ENCODE data around the gene LGR6.
A peak's percentile ranks its signal among the peaks of the same experiment; 100 is the strongest.
"Not testable (repeated sequence)": the region's sequence is repeated elsewhere in the genome, so short reads cannot be mapped to it uniquely, and the experiment has no call there.

Gene LGR6

GRCh38 chr1:202223121-202223860 is 29.7 kb downstream of the LGR6 start:
- no peak for DNase-seq

GRCh38 chr1:202224453-202224852 is 30.9 kb downstream of the LGR6 start:
- DNase-seq, result no peak

- no peak for DNase-seq
Measured at GRCh38 chr1:202225131-202225530, 31.5 kb downstream of the LGR6 start.

GRCh38 chr1:202227053-202227672 is 33.6 kb downstream of the LGR6 start:
- DNase-seq, result no peak

- no peak for DNase-seq
Measured at GRCh38 chr1:202227997-202228401, 34.4 kb downstream of the LGR6 start.

- no peak for DNase-seq
Measured at GRCh38 chr1:202228484-202229122, 35.0 kb downstream of the LGR6 start.

- DNase-seq, result no peak
Measured at GRCh38 chr1:202229376-202229775, 35.8 kb downstream of the LGR6 start.

GRCh38 chr1:202230061-202230938 is 36.7 kb downstream of the LGR6 start:
- no peak for DNase-seq

GRCh38 chr1:202230939-202231645 is 37.5 kb downstream of the LGR6 start:
- DNase-seq, result no peak

GRCh38 chr1:202233171-202233570 is 39.6 kb downstream of the LGR6 start:
- no peak for DNase-seq

GRCh38 chr1:202233804-202234203 is 40.2 kb downstream of the LGR6 start:
- DNase-seq, result no peak

GRCh38 chr1:202234331-202235002 is 40.9 kb downstream of the LGR6 start:
- DNase-seq, result no peak

- no peak for DNase-seq
Measured at GRCh38 chr1:202235003-202235660, 41.5 kb downstream of the LGR6 start.

- peak; percentile 67 for DNase-seq
Measured at GRCh38 chr1:202235856-202236837, 42.5 kb downstream of the LGR6 start.

GRCh38 chr1:202237052-202237451 is 43.5 kb downstream of the LGR6 start:
- peak; percentile 10 for DNase-seq

GRCh38 chr1:202238914-202239313 is 45.3 kb downstream of the LGR6 start:
- no peak for DNase-seq

GRCh38 chr1:202240226-202240625 is 46.6 kb downstream of the LGR6 start:
- DNase-seq, result not testable (repeated sequence)

- DNase-seq, result no peak
Measured at GRCh38 chr1:202240956-202241355, 47.4 kb downstream of the LGR6 start.

GRCh38 chr1:202241376-202242079 is 47.9 kb downstream of the LGR6 start:
- no peak for DNase-seq
